GM15510 (cell line): ENCODE measurements around the gene TADA1.

Source experiments
- POLR2A ChIP-seq: IDR thresholded peaks from 3 replicates; pipeline ENCODE4 v1.6.1; 2011; ENCODE audit warnings: borderline replicate concordance; ENCODE audit not compliant: insufficient read length; ENCODE audit errors: extremely low read depth

TADA1 gene, protein sequence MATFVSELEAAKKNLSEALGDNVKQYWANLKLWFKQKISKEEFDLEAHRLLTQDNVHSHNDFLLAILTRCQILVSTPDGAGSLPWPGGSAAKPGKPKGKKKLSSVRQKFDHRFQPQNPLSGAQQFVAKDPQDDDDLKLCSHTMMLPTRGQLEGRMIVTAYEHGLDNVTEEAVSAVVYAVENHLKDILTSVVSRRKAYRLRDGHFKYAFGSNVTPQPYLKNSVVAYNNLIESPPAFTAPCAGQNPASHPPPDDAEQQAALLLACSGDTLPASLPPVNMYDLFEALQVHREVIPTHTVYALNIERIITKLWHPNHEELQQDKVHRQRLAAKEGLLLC

GRCh38 chr1:166875734-166876539, at the start of gene TADA1:
TSS of gene TADA1 (minus strand) at chr1:166876264. CDS start at chr1:166876233, 31 bp downstream.
- TF ChIP-seq POLR2A: peak; percentile 43

DNA sequence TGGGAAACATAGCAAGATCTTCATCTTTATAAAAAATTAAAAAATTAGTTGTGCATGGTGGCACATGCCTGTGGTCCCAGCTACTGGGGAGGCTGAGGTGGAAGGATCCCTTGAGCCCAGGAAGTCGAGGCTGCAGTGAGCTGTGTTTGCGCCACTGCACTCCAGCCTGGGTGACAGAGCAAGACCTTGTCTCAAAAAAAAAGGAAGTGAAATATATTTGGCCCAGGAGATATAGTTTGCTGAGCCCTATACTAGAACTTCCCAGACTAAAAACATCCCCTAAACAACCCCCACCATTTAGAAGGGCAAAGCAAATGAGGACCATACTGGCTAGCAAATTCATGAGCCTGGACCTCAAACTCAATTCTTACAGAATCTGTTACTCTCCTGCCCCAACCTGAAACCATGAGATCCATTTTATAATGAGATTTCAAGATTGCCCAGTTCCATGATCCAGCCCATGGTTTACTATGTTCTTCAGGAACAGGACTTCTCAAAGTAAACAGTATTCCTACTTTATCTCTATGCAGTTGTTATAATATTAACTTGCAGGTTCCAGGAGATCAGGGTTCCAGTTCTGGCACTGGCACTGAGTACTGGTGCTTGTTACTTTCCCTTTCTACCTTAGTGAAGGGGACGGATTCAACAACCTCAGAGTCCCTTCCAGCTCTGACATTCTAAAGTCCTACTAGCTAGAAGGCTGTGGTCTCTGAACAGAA, 48.9 kb upstream of the TADA1 start:
- no peak for TF ChIP-seq POLR2A

DNA sequence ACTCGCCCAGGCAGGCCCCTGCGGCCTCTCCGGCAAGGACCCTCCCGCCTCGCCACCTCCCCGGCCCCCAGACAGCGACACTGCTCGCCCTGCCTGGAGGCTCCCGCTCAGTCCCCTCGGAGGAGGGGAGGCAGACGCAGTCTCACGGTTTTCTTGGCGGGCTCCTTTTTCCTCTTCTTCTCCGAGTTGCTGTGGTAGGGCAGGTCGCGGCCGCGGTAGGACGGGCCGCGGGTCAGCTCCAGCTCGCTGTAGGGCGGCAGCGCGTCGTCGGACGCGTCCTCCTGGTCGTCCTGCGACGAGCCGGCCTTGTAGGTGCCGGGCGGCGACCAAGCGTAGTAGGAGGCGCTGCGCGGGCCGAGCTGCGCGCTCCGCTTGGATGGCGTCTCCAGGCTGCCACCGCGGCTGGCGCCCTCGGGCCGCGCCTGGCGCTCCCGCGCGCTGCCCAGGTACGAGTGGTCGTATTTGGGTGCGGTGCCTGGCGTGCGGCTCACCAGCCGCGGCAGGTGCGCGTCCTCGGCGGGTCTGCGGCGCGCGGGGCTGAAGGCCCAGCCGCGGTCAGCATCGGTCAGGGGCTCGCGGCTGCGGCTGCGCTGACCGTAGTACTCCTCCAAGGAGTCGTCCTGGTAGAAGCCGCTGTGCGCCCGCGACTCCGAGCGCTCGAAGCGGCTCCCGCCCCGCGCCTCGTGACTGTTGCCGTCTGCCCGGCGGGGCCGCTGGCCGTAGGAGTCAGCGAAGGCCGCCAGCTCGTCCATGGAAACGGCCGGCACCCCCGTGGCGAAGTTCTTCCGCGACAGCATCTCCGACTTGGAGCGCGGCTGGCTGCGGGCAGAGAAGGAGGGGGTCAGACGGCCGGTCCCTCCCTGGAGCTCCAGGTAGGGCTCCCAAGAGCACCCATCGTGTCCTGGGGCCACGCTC, 44.8 kb upstream of the TADA1 start:
- TF ChIP-seq POLR2A: no peak

DNA sequence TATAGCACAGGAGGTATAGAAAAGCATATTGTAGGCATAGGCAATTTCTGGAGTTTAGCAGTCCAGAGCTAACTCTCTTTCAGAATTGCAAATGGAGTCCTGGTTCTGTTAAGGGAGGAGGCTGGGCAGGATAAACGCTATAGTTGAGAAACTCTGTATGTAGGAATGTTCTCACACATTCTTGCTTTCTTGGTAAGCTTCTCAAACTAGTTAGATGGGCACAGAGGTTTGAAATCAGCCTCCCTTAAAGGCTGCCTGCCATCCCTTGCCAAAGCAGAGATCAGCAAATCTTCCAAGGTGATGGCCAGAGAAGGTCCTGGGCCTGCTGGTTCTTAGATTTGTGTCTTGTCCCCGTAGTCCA, 42.9 kb upstream of the TADA1 start:
- TF ChIP-seq POLR2A: no peak

GRCh38 chr1:166918088-166918955, 42.3 kb upstream of the TADA1 start:
- TF ChIP-seq POLR2A: no peak

DNA sequence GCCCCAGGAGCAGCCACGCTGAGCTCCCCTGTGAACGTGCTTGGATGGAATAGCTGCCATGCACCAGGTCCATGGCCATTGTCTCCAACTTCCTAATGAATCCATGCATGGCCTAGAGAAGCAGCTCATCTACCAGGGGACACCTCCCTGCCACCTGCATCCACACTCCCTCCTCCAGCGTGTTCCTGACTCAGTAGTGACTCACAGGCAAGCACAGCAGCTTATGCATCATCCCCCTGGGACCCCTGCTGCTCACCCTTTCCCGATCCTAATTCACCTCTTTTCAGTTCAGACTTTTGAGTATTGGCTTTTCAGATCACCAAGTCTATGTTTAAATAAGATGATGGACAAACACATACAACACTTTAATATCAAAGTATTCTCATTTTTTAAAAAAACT, 39.9 kb upstream of the TADA1 start:
- no peak for TF ChIP-seq POLR2A

DNA sequence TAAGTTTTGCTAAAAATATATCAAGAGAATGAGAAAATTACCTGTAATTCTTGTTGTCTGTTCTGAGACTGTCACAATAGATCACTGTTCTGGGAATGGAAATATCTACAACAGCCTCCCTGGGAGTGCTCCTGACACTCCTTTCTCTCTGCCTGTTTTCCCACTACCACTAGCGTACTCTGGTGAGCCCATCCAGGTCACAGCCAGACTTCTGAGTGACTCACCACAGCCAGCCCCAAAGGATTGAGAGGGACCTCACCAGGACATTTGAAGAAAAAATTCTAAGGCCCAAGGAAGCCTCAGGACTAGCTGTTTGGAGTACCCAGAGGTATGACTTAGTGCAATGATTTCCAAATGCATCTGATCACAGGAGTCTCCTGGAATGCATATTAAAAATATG, 39.0 kb upstream of the TADA1 start:
- TF ChIP-seq POLR2A: no peak

- TF ChIP-seq POLR2A: no peak
These were observed 38.0 kb upstream of the TADA1 start for GRCh38 chr1:166914111-166914510.

DNA sequence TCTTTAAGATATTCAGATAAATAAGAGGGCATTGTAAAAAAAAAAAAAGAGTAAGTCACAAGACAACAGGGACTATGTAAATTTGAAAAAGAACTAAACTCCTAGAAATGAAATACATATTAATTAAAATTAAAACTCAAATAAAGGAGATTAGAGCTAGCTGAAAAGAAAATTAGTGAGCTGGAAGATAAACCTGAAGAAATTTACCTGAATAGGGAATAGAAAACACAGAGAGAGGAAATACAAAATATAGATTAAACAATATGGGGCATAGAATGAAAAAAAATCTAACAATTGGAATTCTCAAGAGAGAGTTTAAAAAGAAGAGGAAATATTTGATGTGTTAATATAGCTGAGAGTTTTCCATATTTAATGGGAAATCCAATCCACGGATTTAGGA, 35.6 kb upstream of the TADA1 start:
- no peak for TF ChIP-seq POLR2A

- no peak for TF ChIP-seq POLR2A
These were observed 34.4 kb upstream of the TADA1 start for GRCh38 chr1:166910396-166910994.

GRCh38 chr1:166908942-166909341, 32.9 kb upstream of the TADA1 start:
- TF ChIP-seq POLR2A: no peak

DNA sequence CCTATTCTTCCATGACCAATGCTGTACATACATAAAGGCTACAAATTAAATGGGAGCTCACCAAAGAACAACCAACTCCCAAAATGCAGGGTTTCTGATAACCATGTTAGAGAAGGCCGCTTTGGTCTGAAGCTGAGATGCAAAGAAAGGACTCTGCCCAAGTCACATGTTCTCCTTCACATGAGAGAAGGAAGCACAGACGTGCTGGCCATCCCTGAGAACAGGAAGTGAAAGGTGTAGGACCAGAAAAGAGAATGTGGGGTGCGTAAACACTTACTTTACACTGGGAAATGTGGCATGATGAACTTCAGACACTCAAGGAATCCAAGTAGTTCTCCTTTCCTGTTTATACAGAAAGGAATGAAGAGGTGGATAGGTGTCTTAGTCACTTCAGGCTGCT, 31.7 kb upstream of the TADA1 start:
- no peak for TF ChIP-seq POLR2A

DNA sequence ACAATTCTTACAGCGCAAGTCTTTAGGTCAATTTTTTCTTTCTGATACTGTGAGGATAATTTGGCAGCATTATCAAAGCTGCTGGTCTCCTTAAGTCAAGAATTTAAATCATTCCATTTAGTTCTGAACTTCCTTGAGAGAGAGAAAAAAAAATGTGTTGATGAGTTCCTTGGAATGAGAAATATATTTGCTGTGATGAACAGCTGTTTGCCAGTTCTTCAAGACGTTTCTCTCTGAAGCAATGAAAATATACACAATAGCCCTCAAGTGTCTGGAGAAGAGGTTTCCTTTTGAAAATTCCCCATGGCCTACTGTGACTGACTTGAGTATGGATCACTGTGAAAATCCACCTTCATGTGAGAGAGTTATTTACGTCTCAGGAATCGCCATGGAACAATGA, 31.0 kb upstream of the TADA1 start:
- no peak for TF ChIP-seq POLR2A
